Measurements from ENCODE around the gene LNX2. TPM values are rescaled to one million over a fixed set of nuclear protein-coding genes. Genes with fewer than 3 reads are reported as not detected.

The LNX2 gene
- total and polyA plus RNA-seq, 2 of the 4 experiments (the other 2 are of a cell fraction), result 3.1 to 7.2 TPM

DNA sequence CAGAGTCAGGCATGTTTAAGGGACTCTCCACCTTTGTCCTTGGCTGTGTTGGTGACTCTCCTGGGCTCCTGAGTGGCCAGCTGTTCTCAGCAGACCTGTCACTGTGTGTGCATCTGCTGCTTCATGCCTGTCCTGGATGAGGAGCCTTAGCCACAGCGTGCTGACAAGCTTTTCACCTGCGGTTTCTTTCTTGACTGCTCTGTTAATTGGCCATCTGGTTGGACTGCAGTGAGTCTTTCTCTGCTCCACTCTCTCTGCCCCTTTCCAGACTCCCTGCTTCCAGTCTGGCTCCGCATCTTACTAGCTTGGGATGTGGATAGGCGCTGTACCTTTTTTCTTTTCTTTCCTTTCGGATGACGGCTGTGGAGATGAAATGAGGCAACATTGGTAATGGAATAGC is 40.2 kb upstream of the LNX2 start:
- Histone ChIP-seq H3K4me2 (ENCODE audit: low read depth, low read length) (no peak overlapping the region), H2AK5ac (ENCODE audit: low read depth, low read length) (no peak overlapping the region), H3K9me3 (ENCODE audit: control insufficient read depth, insufficient read depth, low read length) (no peaks in the 10 kb centered on the region), H2BK120ac (ENCODE audit: low read depth, low read length) (no peak overlapping the region), H3K4me1 (ENCODE audit: control insufficient read depth, insufficient read depth, low read length) (peaks cover 5% of the 10 kb centered on the region), H2AFZ (replicated peaks; ENCODE audit: low read length, poor library complexity) (no peak overlapping the region), H3K36me3 (ENCODE audit: control insufficient read depth, insufficient read depth, low read length) (peaks cover 2% of the 10 kb centered on the region), H4K5ac (ENCODE audit: low read depth, low read length) (no peak overlapping the region), H2BK20ac (ENCODE audit: low read depth, low read length) (no peak overlapping the region), H2AK9ac (replicated peaks; ENCODE audit: low read depth, low read length, poor library complexity) (no peak overlapping the region), H3K4ac (ENCODE audit: low read depth, low read length) (no peak overlapping the region), H4K91ac (ENCODE audit: insufficient read depth, low read depth, low read length) (no peak overlapping the region), H3K56ac (ENCODE audit: extremely low read depth, insufficient read depth, low read length) (no peak overlapping the region), H2BK15ac (ENCODE audit: low read depth, low read length) (no peak overlapping the region), H3K18ac (ENCODE audit: low read depth, low read length) (no peak overlapping the region), H2BK5ac (ENCODE audit: low read depth, low read length, poor library complexity, severe bottlenecking) (no peak overlapping the region), H4K8ac (ENCODE audit: low read depth in 2 of 2, low read length in 2 of 2) (no peak overlapping the region), H3K4me3 (ENCODE audit: insufficient read depth, low read depth, low read length) (no peak overlapping the region), H3K9ac (ENCODE audit: low read depth, low read length) (no peak overlapping the region), H3K27ac (ENCODE audit: insufficient read depth, low read length) (no peak overlapping the region), H4K20me1 (ENCODE audit: insufficient read depth, low read length) (no peaks in the 10 kb centered on the region; the same call in 1 of the 2 replicates), H3K79me1 (ENCODE audit: low read depth in 1 of 2, low read length in 2 of 2) (peaks cover 28 to 40% of the 10 kb centered on the region in 2 experiments), H3K27me3 (ENCODE audit: control insufficient read depth, insufficient read depth, low read length) (no peaks in the 10 kb centered on the region), H3K9me1 (ENCODE audit: insufficient read depth, low read length) (peaks cover 10% of the 10 kb centered on the region; the same call in 1 of the 2 replicates), H3K23ac (ENCODE audit: low read depth, low read length) (no peak overlapping the region), H3K14ac (replicated peaks; ENCODE audit: low read depth, low read length) (no peak overlapping the region)
- intact Hi-C loops (cut with micrococcal nuclease) (no loop called here), dilution Hi-C loops (cut with HindIII; ENCODE audit: low sequenced_read_pairs, unreplicated experiment) (no loop called here), in situ Hi-C loops (cut with MboI; ENCODE audit: low sequenced_read_pairs) (no loop called here)
- TF ChIP-seq MXI1 (IDR thresholded peaks at IDR 0.05; ENCODE audit: borderline replicate concordance, low read depth, low read length) (no peak), MAFK (IDR thresholded peaks at IDR 0.05; ENCODE audit: low read depth, low read length) (no peak), CTCF (conservative IDR thresholded peaks at IDR 0.05; ENCODE audit: low read depth, low read length) (no peak), POLR2A (IDR thresholded peaks at IDR 0.05; ENCODE audit: low read depth, low read length) (no peak), CHD1 (IDR thresholded peaks at IDR 0.05; ENCODE audit: low read depth, low read length) (no peak), NFE2L2 (IDR thresholded peaks at IDR 0.05; ENCODE audit: low read depth, low read length) (no peak), MAZ (IDR thresholded peaks at IDR 0.05; ENCODE audit: borderline replicate concordance, low read depth, low read length) (no peak), RCOR1 (IDR thresholded peaks at IDR 0.05; ENCODE audit: insufficient replicate concordance, low read length) (no peak), CEBPB (IDR thresholded peaks at IDR 0.05; ENCODE audit: low read depth, low read length) (no peak), SMC3 (IDR thresholded peaks at IDR 0.05; ENCODE audit: low read depth, low read length) (no peak), ELK1 (IDR thresholded peaks at IDR 0.05; ENCODE audit: borderline replicate concordance, low read depth, low read length) (no peak), BHLHE40 (IDR thresholded peaks at IDR 0.05; ENCODE audit: low read depth, low read length) (no peak), FOS (IDR thresholded peaks at IDR 0.05; ENCODE audit: low read depth, low read length) (no peak), RAD21 (IDR thresholded peaks at IDR 0.05; ENCODE audit: low read length) (no peak), RFX5 (IDR thresholded peaks at IDR 0.05; ENCODE audit: low read depth, low read length) (no peak)
- TF ChIP-seq, protein P1, sequence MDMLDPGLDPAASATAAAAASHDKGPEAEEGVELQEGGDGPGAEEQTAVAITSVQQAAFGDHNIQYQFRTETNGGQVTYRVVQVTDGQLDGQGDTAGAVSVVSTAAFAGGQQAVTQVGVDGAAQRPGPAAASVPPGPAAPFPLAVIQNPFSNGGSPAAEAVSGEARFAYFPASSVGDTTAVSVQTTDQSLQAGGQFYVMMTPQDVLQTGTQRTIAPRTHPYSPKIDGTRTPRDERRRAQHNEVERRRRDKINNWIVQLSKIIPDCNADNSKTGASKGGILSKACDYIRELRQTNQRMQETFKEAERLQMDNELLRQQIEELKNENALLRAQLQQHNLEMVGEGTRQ (IDR thresholded peaks at IDR 0.05; ENCODE audit: low read depth, low read length), result no peak
- no TSS peak for BruUV-seq (replicated peaks)
- no peak for ATAC-seq (ENCODE audit: low read depth)
- ChIA-PET POLR2A (ENCODE audit: unreplicated experiment) (no interaction called here), CTCF (no interaction called here)
- DNase-seq, result no peak
- WGBS, 2 experiments (ENCODE audit: extremely low coverage in 2 of 2, insufficient read length in 1 of 2), result no CpG with 5 or more reads among the region's 6 CpGs
